Panc1 (cell line): ENCODE measurements around the gene EFEMP1. TPM values are rescaled to one million over a fixed set of nuclear protein-coding genes. Genes with fewer than 3 reads are reported as not detected.

ENCODE experiments used
- ATAC-seq: fragments of 200-7000 bp; cut with Tn5 transposase; 2 replicates; pipeline ENCODE4 v1.9.1; 2020; ENCODE audit warnings: mild to moderate bottlenecking, moderate library complexity
- BruUV-seq: library from RNA; stranded (reverse); fragments of 400-500 nt; replicated peaks from 2 replicates; lab custom pipeline; 2021; lab: Mats Ljungman, UMichigan
- CTCF ChIA-PET: fragments of 300-600 bp; sonication (Branson Sonifier 250); formaldehyde crosslinking; loops from one replicate; lab custom pipeline; 2022; ENCODE audit warnings: antibody characterized with exemption; lab: Charles Lee
- POLR2A ChIA-PET: fragments of 300-600 bp; sonication (Branson Sonifier 250); formaldehyde crosslinking; loops from one replicate; lab custom pipeline; 2022; ENCODE audit warnings: antibody characterized with exemption; lab: Charles Lee
- DNase-seq: peaks from one replicate; pipeline ENCODE4 v3.0.0-alpha.2; 2010; ENCODE audit warnings: low read depth, low spot score
- H3K27ac ChIP-seq: 2 replicates; pipeline ENCODE4 v1.5.1; 2011; ENCODE audit warnings: mild to moderate bottlenecking, low read length, inconsistent platforms
- H3K27me3 ChIP-seq: fragments of 200-500 bp; sonication (Bioruptor generic); 2 replicates; pipeline ENCODE4 v1.6.0; 2014; ENCODE audit warnings: low read length, inconsistent platforms; ENCODE audit not compliant: control insufficient read depth, insufficient read depth
- H3K36me3 ChIP-seq: fragments of 200-500 bp; sonication (Bioruptor generic); 2 replicates; pipeline ENCODE4 v1.5.1; 2014; ENCODE audit warnings: inconsistent platforms, mild to moderate bottlenecking, low read length, moderate library complexity; ENCODE audit not compliant: control insufficient read depth, insufficient read depth
- H3K4me1 ChIP-seq: 2 replicates; pipeline ENCODE4 v1.5.1; 2011; ENCODE audit warnings: inconsistent platforms, mild to moderate bottlenecking, low read length, moderate library complexity; ENCODE audit not compliant: control insufficient read depth, insufficient read depth
- H3K4me3 ChIP-seq, 2 experiments: 2 replicates each; pipeline ENCODE4 v1.5.1; 2011 to 2012; ENCODE audit warnings: low read depth in 2 of 2, low read length in 2 of 2, mild to moderate bottlenecking in 2 of 2, inconsistent platforms in 1 of 2, moderate library complexity in 1 of 2
- H3K9me3 ChIP-seq: fragments of 200-500 bp; sonication (Bioruptor generic); 2 replicates; pipeline ENCODE4 v1.5.1; 2014; ENCODE audit warnings: low read depth, mild to moderate bottlenecking, inconsistent platforms, low read length, moderate library complexity; ENCODE audit not compliant: control insufficient read depth, insufficient read depth
- POLR2AphosphoS5 ChIP-seq: IDR thresholded peaks from 2 replicates; pipeline ENCODE4 v1.6.1; 2012; ENCODE audit warnings: mild to moderate bottlenecking, low read depth, low read length, moderate library complexity
- SIN3A ChIP-seq: IDR thresholded peaks from 2 replicates; pipeline ENCODE4 v1.6.1; 2012; ENCODE audit warnings: low read depth, mild to moderate bottlenecking, low read length, moderate library complexity, borderline replicate concordance; ENCODE audit not compliant: insufficient read depth
- TCF7L2 ChIP-seq: IDR thresholded peaks from 2 replicates; pipeline ENCODE4 v1.6.1; 2011; ENCODE audit warnings: mild to moderate bottlenecking, low read depth, low read length, inconsistent platforms
- in situ Hi-C: cut with HindIII; loops from 2 replicates; pipeline ENCODE4 v1.10.0; 2016; ENCODE audit warnings: low sequenced_read_pairs, low pct_unique_long_range_greater_than_20kb
- intact Hi-C: fragments of 100-400 bp; cut with micrococcal nuclease; formaldehyde crosslinking; loops from one replicate; pipeline ENCODE4 v1.10.0; 2022; ENCODE audit not compliant: unreplicated experiment
- total RNA-seq: library from RNA; stranded (reverse); gene quantifications from one replicate; pipeline ENCODE4 v1.2.1, GENCODE V29; 2021; ENCODE audit not compliant: unreplicated experiment
- TF ChIP-seq, protein P1 (sequence below), 2 experiments: IDR thresholded peaks; 2 replicates each; pipeline ENCODE4 v1.6.1; 2011 to 2012; ENCODE audit warnings: low read depth in 2 of 2, control low read depth in 1 of 2, low read length in 1 of 2, mild to moderate bottlenecking in 1 of 2, moderate library complexity in 1 of 2; ENCODE audit not compliant: insufficient read depth in 1 of 2
- TF ChIP-seq, protein P2 (sequence below): fragments of 450-650 bp; IDR thresholded peaks from 2 replicates; pipeline ENCODE4 v1.5.1; 2017; ENCODE audit warnings: mild to moderate bottlenecking

EFEMP1 gene
- total RNA-seq, 1 experiment from 2014 or later: 15.5 TPM

DNA sequence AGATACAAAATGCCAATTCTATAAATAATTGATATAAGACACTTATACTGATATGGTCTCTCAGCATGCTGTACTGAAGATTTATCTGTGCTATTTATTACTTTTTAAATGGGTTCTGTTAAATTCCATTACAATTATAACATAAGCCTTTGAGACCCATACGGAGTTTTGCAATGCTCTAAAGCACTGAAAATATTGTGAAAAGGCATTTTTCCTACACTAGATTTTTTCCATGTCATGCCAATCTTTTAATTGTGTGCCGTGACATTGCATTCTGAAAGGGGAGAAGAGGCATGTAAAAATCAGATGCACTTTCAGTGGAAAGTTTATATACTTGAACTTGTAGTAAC is 46.5 kb downstream of the EFEMP1 start:
- Histone ChIP-seq H3K4me1 (no peaks in the 10 kb centered on the region), H3K27me3 (no peaks in the 10 kb centered on the region), H3K27ac (no peak overlapping the region), H3K9me3 (no peaks in the 10 kb centered on the region), H3K36me3 (no peaks in the 10 kb centered on the region), H3K4me3 (no peak overlapping the region)
- in situ Hi-C loops (no loop called here), intact Hi-C loops (no loop called here)
- TF ChIP-seq, protein P1, sequence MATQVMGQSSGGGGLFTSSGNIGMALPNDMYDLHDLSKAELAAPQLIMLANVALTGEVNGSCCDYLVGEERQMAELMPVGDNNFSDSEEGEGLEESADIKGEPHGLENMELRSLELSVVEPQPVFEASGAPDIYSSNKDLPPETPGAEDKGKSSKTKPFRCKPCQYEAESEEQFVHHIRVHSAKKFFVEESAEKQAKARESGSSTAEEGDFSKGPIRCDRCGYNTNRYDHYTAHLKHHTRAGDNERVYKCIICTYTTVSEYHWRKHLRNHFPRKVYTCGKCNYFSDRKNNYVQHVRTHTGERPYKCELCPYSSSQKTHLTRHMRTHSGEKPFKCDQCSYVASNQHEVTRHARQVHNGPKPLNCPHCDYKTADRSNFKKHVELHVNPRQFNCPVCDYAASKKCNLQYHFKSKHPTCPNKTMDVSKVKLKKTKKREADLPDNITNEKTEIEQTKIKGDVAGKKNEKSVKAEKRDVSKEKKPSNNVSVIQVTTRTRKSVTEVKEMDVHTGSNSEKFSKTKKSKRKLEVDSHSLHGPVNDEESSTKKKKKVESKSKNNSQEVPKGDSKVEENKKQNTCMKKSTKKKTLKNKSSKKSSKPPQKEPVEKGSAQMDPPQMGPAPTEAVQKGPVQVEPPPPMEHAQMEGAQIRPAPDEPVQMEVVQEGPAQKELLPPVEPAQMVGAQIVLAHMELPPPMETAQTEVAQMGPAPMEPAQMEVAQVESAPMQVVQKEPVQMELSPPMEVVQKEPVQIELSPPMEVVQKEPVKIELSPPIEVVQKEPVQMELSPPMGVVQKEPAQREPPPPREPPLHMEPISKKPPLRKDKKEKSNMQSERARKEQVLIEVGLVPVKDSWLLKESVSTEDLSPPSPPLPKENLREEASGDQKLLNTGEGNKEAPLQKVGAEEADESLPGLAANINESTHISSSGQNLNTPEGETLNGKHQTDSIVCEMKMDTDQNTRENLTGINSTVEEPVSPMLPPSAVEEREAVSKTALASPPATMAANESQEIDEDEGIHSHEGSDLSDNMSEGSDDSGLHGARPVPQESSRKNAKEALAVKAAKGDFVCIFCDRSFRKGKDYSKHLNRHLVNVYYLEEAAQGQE (IDR thresholded peaks at IDR 0.05; ENCODE audit: insufficient read depth in 1 of 2, low read depth in 2 of 2, low read length in 1 of 2): no peak
- TF ChIP-seq POLR2AphosphoS5: no peak
- TF ChIP-seq, protein P2, sequence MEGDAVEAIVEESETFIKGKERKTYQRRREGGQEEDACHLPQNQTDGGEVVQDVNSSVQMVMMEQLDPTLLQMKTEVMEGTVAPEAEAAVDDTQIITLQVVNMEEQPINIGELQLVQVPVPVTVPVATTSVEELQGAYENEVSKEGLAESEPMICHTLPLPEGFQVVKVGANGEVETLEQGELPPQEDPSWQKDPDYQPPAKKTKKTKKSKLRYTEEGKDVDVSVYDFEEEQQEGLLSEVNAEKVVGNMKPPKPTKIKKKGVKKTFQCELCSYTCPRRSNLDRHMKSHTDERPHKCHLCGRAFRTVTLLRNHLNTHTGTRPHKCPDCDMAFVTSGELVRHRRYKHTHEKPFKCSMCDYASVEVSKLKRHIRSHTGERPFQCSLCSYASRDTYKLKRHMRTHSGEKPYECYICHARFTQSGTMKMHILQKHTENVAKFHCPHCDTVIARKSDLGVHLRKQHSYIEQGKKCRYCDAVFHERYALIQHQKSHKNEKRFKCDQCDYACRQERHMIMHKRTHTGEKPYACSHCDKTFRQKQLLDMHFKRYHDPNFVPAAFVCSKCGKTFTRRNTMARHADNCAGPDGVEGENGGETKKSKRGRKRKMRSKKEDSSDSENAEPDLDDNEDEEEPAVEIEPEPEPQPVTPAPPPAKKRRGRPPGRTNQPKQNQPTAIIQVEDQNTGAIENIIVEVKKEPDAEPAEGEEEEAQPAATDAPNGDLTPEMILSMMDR: no peak
- no peak for TF ChIP-seq SIN3A
- no peak for ATAC-seq
- CTCF ChIA-PET: no interaction called here
- DNase-seq: no peak
- POLR2A ChIA-PET: no interaction called here
- no TSS peak for BruUV-seq

DNA sequence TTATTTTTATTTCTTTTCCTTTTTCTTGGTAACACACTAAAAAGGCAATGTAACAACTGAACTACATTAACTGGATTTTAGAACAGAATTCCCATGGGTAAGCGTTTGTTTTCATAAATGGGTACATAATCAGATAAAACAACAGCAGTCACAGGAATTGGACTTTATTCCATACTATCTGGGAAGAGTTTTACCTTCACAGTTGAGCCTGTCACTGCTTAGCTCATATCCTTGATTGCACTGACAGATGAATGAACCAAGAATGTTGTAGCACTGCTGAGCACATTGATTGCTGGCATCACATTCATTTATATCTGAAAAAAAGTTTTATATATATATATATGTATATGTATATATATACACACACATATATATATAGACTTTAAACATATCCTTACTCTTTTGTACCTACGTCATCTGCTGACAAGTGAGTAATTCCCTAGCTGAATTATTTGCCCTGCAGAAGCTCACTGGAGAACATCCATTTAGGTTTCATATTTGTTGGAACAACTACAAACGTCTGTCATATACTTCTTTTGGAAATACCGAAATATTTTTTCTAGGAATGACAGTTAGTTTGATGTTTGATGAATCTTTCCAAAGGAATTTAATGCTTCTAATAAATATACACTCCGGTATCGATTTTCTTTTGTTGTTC is 47.0 kb downstream of the EFEMP1 start:
- Histone ChIP-seq H3K4me3 (no peak overlapping the region), H3K27me3 (no peaks in the 10 kb centered on the region), H3K4me1 (no peaks in the 10 kb centered on the region), H3K27ac (no peak overlapping the region), H3K9me3 (no peaks in the 10 kb centered on the region), H3K36me3 (no peaks in the 10 kb centered on the region)
- ATAC-seq (no peak), DNase-seq (no peak)
- intact Hi-C loops: no loop called here
- TF ChIP-seq TCF7L2 (no peak), POLR2AphosphoS5 (no peak), SIN3A (no peak)
- TF ChIP-seq, protein P1 (IDR thresholded peaks at IDR 0.05; ENCODE audit: insufficient read depth in 1 of 2, low read depth in 2 of 2, low read length in 1 of 2): no peak
- TF ChIP-seq, protein P2: no peak
- no TSS peak for BruUV-seq
- POLR2A ChIA-PET: no interaction called here
- in situ Hi-C loops: no loop called here
- CTCF ChIA-PET: no interaction called here
